ENCODE results near the gene HOXB3.

DNA sequence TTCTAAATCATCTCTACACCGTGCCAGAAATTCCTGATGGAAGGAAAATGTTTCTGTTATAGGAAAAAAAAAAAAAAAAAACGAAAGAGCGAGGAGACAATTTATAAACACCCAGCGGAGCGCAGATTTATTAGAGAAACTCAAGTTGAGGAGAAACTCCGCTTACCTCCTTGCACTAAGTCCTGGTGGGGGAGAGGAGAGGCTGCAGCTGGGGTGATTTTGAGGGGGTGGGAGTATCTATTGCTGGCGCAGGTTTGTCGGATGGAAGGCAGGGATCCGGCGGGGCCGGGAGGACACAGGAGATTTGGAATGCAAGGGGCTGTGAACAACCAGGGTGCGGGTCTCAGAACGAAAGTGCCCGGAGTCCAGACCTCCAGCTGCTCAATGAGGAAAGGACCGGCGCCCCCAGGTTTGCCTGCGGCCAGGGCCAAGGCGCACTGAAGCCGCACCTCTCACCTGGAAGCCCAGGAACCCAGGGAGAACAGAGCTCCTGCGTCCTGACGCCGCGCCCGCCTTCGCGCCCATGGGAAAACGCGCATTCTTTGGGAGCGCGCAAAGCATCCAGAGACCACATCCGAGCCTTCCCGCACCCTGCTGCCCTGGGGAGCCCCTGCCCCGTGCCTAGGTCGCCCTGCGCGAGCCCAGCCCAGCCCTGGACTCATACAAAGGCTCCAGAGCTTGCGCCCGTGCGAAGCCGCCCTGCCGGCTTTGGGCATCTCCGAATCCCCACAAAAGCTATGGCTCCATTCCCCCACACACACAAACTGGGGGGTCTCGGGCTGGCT lies 27.6 kb upstream of the HOXB3 start:
- TF ChIP-seq, protein P1, sequence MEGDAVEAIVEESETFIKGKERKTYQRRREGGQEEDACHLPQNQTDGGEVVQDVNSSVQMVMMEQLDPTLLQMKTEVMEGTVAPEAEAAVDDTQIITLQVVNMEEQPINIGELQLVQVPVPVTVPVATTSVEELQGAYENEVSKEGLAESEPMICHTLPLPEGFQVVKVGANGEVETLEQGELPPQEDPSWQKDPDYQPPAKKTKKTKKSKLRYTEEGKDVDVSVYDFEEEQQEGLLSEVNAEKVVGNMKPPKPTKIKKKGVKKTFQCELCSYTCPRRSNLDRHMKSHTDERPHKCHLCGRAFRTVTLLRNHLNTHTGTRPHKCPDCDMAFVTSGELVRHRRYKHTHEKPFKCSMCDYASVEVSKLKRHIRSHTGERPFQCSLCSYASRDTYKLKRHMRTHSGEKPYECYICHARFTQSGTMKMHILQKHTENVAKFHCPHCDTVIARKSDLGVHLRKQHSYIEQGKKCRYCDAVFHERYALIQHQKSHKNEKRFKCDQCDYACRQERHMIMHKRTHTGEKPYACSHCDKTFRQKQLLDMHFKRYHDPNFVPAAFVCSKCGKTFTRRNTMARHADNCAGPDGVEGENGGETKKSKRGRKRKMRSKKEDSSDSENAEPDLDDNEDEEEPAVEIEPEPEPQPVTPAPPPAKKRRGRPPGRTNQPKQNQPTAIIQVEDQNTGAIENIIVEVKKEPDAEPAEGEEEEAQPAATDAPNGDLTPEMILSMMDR (IDR thresholded peaks at IDR 0.05 in 8 of 11, conservative IDR thresholded peaks at IDR 0.05 in 3 of 11), result no peak
- no peak for TF ChIP-seq POLR2AphosphoS5 (IDR thresholded peaks at IDR 0.05)
- no peak for TF ChIP-seq POLR2A (IDR thresholded peaks at IDR 0.05)

Measured in spleen (tissue), 7 donors.